ENCODE results near the gene BCAP29. TPM values are rescaled to one million over a fixed set of nuclear protein-coding genes. Genes with fewer than 3 reads are reported as not detected.

The BCAP29 gene
- total and polyA plus RNA-seq, 3 donors from 2014 or later: 114 to 134 (median 121) TPM

GRCh38 chr7:107642501-107642900 lies 62.5 kb downstream of the BCAP29 start:
- intact Hi-C loops (cut with DNase I; ENCODE audit: low total_unique reads): no loop called here
- no peaks in the 10 kb centered on the region for H3K27me3 ChIP-seq
- no peak overlapping the region for H3K27ac ChIP-seq
- no peak for DNase-seq
- H3K36me3 ChIP-seq (ENCODE audit: low read depth, missing control alignments): no peaks in the 10 kb centered on the region
- H3K4me3 ChIP-seq: no peak overlapping the region
- WGBS, 2 donors: 80 to 90% methylated on average over 4 of the region's 4 CpGs
- H3K9me3 ChIP-seq: no peaks in the 10 kb centered on the region
- TF ChIP-seq CTCF (IDR thresholded peaks at IDR 0.05) (no peak), POLR2A (IDR thresholded peaks at IDR 0.05) (no peak)
- H3K4me1 ChIP-seq: no peaks in the 10 kb centered on the region

- Histone ChIP-seq H3K4me3 (no peak overlapping the region), H3K27ac (no peak overlapping the region), H3K9me3 (no peaks in the 10 kb centered on the region), H3K36me3 (ENCODE audit: low read depth, missing control alignments) (no peaks in the 10 kb centered on the region), H3K4me1 (no peaks in the 10 kb centered on the region), H3K27me3 (no peaks in the 10 kb centered on the region)
- no peak for DNase-seq
- WGBS, 2 donors: 52 to 89% methylated on average over 1 of the region's 1 CpG
- TF ChIP-seq CTCF (IDR thresholded peaks at IDR 0.05) (no peak), POLR2A (IDR thresholded peaks at IDR 0.05) (no peak)
- intact Hi-C loops (cut with DNase I; ENCODE audit: low total_unique reads): no loop called here
These were observed 63.4 kb downstream of the BCAP29 start for GRCh38 chr7:107643407-107643806.

- Histone ChIP-seq H3K27me3 (no peaks in the 10 kb centered on the region), H3K4me1 (no peaks in the 10 kb centered on the region), H3K36me3 (ENCODE audit: low read depth, missing control alignments) (no peaks in the 10 kb centered on the region), H3K9me3 (no peaks in the 10 kb centered on the region), H3K4me3 (no peak overlapping the region), H3K27ac (no peak overlapping the region)
- intact Hi-C loops (cut with DNase I; ENCODE audit: low total_unique reads): no loop called here
- no peak for DNase-seq
- TF ChIP-seq POLR2A (IDR thresholded peaks at IDR 0.05) (no peak), CTCF (IDR thresholded peaks at IDR 0.05) (no peak)
- 78 to 87% methylated on average over 1 of the region's 1 CpG for WGBS, 2 donors
These were observed 63.9 kb downstream of the BCAP29 start for GRCh38 chr7:107643938-107644308.

- intact Hi-C loops (cut with DNase I; ENCODE audit: low total_unique reads): no loop called here
- H3K27ac ChIP-seq: no peak overlapping the region
- no peak for DNase-seq
These were observed 64.4 kb downstream of the BCAP29 start for GRCh38 chr7:107644309-107644974.

More at GRCh38 chr7:107644309-107644974, 64.4 kb downstream of the BCAP29 start:
- no peaks in the 10 kb centered on the region for H3K4me1 ChIP-seq
- no peaks in the 10 kb centered on the region for H3K27me3 ChIP-seq
- H3K4me3 ChIP-seq: no peak overlapping the region
- no peaks in the 10 kb centered on the region for H3K9me3 ChIP-seq
- TF ChIP-seq POLR2A (IDR thresholded peaks at IDR 0.05): no peak
- TF ChIP-seq CTCF (IDR thresholded peaks at IDR 0.05): no peak
- no peaks in the 10 kb centered on the region for H3K36me3 ChIP-seq (ENCODE audit: low read depth, missing control alignments)
- WGBS, 2 donors: 59 to 63% methylated on average over 9 of the region's 9 CpGs

Measured in testis (tissue), 3 donors.